Measurements from ENCODE around the gene CALHM2.

DNA sequence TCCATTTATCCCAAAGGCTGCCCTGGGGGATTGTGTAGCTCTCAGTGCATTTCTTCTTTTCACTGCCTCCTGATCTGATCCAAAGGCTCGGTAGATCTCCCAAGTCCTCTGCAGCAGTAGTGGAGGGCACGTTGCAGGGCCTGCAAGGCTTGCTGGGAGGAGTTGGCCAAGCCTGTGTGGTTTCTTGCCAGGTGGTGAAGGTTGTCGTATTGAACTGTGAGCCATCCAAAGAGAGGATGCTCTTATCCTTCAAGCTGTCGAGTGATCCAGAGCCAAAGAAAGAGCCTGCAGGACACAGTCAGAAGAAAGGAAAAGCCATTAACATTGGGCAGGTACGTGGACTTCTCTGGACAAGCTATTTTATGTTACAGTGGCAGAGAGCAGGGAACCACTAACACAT, 34.6 kb downstream of the CALHM2 start:
- TF ChIP-seq, protein P1, sequence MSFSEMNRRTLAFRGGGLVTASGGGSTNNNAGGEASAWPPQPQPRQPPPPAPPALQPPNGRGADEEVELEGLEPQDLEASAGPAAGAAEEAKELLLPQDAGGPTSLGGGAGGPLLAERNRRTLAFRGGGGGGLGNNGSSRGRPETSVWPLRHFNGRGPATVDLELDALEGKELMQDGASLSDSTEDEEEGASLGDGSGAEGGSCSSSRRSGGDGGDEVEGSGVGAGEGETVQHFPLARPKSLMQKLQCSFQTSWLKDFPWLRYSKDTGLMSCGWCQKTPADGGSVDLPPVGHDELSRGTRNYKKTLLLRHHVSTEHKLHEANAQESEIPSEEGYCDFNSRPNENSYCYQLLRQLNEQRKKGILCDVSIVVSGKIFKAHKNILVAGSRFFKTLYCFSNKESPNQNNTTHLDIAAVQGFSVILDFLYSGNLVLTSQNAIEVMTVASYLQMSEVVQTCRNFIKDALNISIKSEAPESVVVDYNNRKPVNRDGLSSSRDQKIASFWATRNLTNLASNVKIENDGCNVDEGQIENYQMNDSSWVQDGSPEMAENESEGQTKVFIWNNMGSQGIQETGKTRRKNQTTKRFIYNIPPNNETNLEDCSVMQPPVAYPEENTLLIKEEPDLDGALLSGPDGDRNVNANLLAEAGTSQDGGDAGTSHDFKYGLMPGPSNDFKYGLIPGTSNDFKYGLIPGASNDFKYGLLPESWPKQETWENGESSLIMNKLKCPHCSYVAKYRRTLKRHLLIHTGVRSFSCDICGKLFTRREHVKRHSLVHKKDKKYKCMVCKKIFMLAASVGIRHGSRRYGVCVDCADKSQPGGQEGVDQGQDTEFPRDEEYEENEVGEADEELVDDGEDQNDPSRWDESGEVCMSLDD (CRISPR knock-in tag; IDR thresholded peaks at IDR 0.05; ENCODE audit: borderline replicate concordance): no peak
- no peak for TF ChIP-seq HDAC2 (CRISPR knock-in tag; IDR thresholded peaks at IDR 0.05)
- no peak for TF ChIP-seq SUZ12 (IDR thresholded peaks at IDR 0.05; ENCODE audit: low read depth, low read length)
- no peak for TF ChIP-seq CAMTA2 (CRISPR knock-in tag; IDR thresholded peaks at IDR 0.05; ENCODE audit: borderline replicate concordance)
- no peak for TF ChIP-seq EZH2 (conservative IDR thresholded peaks at IDR 0.05; ENCODE audit: low read depth, low read length)
- TF ChIP-seq RAD21 (CRISPR knock-in tag; IDR thresholded peaks at IDR 0.05): no peak
- TF ChIP-seq ETV5 (CRISPR knock-in tag; IDR thresholded peaks at IDR 0.05; ENCODE audit: borderline replicate concordance): no peak
- TF ChIP-seq ZNF253 (CRISPR knock-in tag; IDR thresholded peaks at IDR 0.05; ENCODE audit: borderline replicate concordance): no peak
- no peak for TF ChIP-seq ELF4 (CRISPR knock-in tag; IDR thresholded peaks at IDR 0.05; ENCODE audit: borderline replicate concordance)
- no peak for TF ChIP-seq SRSF4 (IDR thresholded peaks at IDR 0.05; ENCODE audit: low read depth, low read length, poor library complexity, severe bottlenecking)
- no peak for TF ChIP-seq TSC22D2 (CRISPR knock-in tag; IDR thresholded peaks at IDR 0.05; ENCODE audit: borderline replicate concordance)
